PC-9 (cell line): ENCODE measurements around the gene HLTF. TPM values are rescaled to one million over a fixed set of nuclear protein-coding genes. Genes with fewer than 3 reads are reported as not detected.

Experiments used
- BruUV-seq: library from RNA; stranded (reverse); fragments of 400-500 nt; replicated peaks from 2 replicates; lab custom pipeline; 2021; lab: Mats Ljungman, UMichigan
- CTCF ChIA-PET: fragments of 300-600 bp; sonication (Branson Sonifier 250); formaldehyde crosslinking; loops from one replicate; lab custom pipeline; 2022; ENCODE audit warnings: antibody characterized with exemption; lab: Charles Lee
- POLR2A ChIA-PET: fragments of 300-600 bp; sonication (Branson Sonifier 250); formaldehyde crosslinking; loops from one replicate; lab custom pipeline; 2022; ENCODE audit warnings: antibody characterized with exemption; ENCODE audit not compliant: unreplicated experiment; lab: Charles Lee
- DNase-seq, 2 experiments: peaks; one replicate each; pipeline versions ENCODE4 v3.0.0 to v3.0.0-alpha.2; 2015 to 2022; ENCODE audit warnings: mixed read lengths in 1 of 2
- H2AFZ ChIP-seq: fragments of 200-600 bp; sonication (generic); 2 replicates; pipeline ENCODE4 v1.8.1; 2017; ENCODE audit warnings: antibody characterized with exemption
- H3F3A ChIP-seq: fragments of 200-600 bp; sonication (generic); 2 replicates; pipeline ENCODE4 v1.8.1; 2017; ENCODE audit warnings: antibody characterized with exemption, mild to moderate bottlenecking, low read depth; ENCODE audit not compliant: insufficient read depth
- H3K27ac ChIP-seq: fragments of 200-600 bp; sonication (generic); 2 replicates; pipeline ENCODE4 v1.6.1; 2016; ENCODE audit warnings: mixed run types
- H3K27me3 ChIP-seq: fragments of 200-600 bp; sonication (generic); 2 replicates; pipeline ENCODE4 v1.6.1; 2016; ENCODE audit warnings: low read depth, mixed run types; ENCODE audit not compliant: insufficient read depth
- H3K36me3 ChIP-seq: fragments of 200-600 bp; sonication (generic); 2 replicates; pipeline ENCODE4 v1.6.1; 2016; ENCODE audit warnings: low read depth, mixed run types
- H3K4me1 ChIP-seq: fragments of 200-600 bp; sonication (generic); replicated peaks from 2 replicates; pipeline ENCODE4 v1.6.1; 2016; ENCODE audit warnings: mixed run types; ENCODE audit not compliant: insufficient read depth
- H3K4me2 ChIP-seq: fragments of 200-600 bp; sonication (generic); 2 replicates; pipeline ENCODE4 v1.6.1; 2017; ENCODE audit warnings: mixed run types
- H3K4me3 ChIP-seq: fragments of 200-600 bp; sonication (generic); 2 replicates; pipeline ENCODE4 v1.6.1; 2016; ENCODE audit warnings: mixed run types
- H3K79me2 ChIP-seq: fragments of 200-600 bp; sonication (generic); 2 replicates; pipeline ENCODE4 v1.6.1; 2017; ENCODE audit warnings: low read depth, mixed run types
- H3K9me2 ChIP-seq: fragments of 200-600 bp; sonication (generic); 2 replicates; pipeline ENCODE4 v1.8.1; 2017; ENCODE audit warnings: mild to moderate bottlenecking; ENCODE audit not compliant: insufficient read depth
- H3K9me3 ChIP-seq: fragments of 200-600 bp; sonication (generic); 2 replicates; pipeline ENCODE4 v1.8.1; 2016; ENCODE audit warnings: low read depth; ENCODE audit not compliant: insufficient read depth
- H4K20me1 ChIP-seq: fragments of 200-600 bp; sonication (generic); 2 replicates; pipeline ENCODE4 v1.8.1; 2017; ENCODE audit not compliant: insufficient read depth
- CTCF ChIP-seq: fragments of 200-600 bp; sonication (generic); conservative IDR thresholded peaks from 2 replicates; pipeline ENCODE4 v1.6.1; 2017; ENCODE audit warnings: mixed run types, antibody characterized with exemption, mild to moderate bottlenecking, moderate library complexity
- EZH2 ChIP-seq: fragments of 200-600 bp; sonication (generic); IDR thresholded peaks from 2 replicates; pipeline ENCODE4 v1.8.0; 2017; ENCODE audit warnings: antibody characterized with exemption, low read depth
- intact Hi-C: fragments of 100-400 bp; cut with micrococcal nuclease; formaldehyde crosslinking; loops from one replicate; pipeline ENCODE4 v1.10.0; 2022; ENCODE audit not compliant: unreplicated experiment
- total RNA-seq: library from RNA; stranded (reverse); gene quantifications from 2 replicates; pipeline ENCODE4 v1.2.3, GENCODE V29; 2021

The HLTF gene
- total RNA-seq, 1 experiment from 2014 or later, result 38.3 TPM

- no peak for DNase-seq
- ChIA-PET POLR2A (no interaction called here), CTCF (no interaction called here)
- no peaks in the 10 kb centered on the region for H4K20me1 ChIP-seq
- no peak for TF ChIP-seq EZH2
- no peak for TF ChIP-seq CTCF
- no peaks in the 10 kb centered on the region for H3K9me3 ChIP-seq
- BruUV-seq, result no TSS peak
- no peak overlapping the region for H3K4me3 ChIP-seq
- no peaks in the 10 kb centered on the region for H3K36me3 ChIP-seq
- intact Hi-C loops, result no loop called here
- H3K9me2 ChIP-seq, result no peaks in the 10 kb centered on the region
- H3K4me1 ChIP-seq, result peaks cover 7% of the 10 kb centered on the region; the same call in 1 of the 2 replicates
- H2AFZ ChIP-seq, result no peak overlapping the region
- H3K79me2 ChIP-seq, result no peaks in the 10 kb centered on the region
- no peaks in the 10 kb centered on the region for H3K27me3 ChIP-seq
- peaks cover 14% of the 10 kb centered on the region; the same call in 1 of the 2 replicates for H3F3A ChIP-seq
- no peak overlapping the region for H3K27ac ChIP-seq
- H3K4me2 ChIP-seq, result no peak overlapping the region
These were observed 86.5 kb downstream of the HLTF start for GRCh38 chr3:148999806-149000205.

- H3K27me3 ChIP-seq, result no peaks in the 10 kb centered on the region
- H3F3A ChIP-seq, result peaks cover 5% of the 10 kb centered on the region; the same call in 1 of the 2 replicates
- no peaks in the 10 kb centered on the region for H3K36me3 ChIP-seq
- DNase-seq, result no peak
- ChIA-PET POLR2A (no interaction called here), CTCF (interaction anchor here (0.5 kb wide), 1 partner anchor 43 kb away, joined by 7 read pairs; no protein-coding TSS in a partner anchor)
- BruUV-seq, result no TSS peak
- no peak for TF ChIP-seq CTCF
- no peak for TF ChIP-seq EZH2
- no peaks in the 10 kb centered on the region for H4K20me1 ChIP-seq
- H3K4me1 ChIP-seq, result peaks cover 5% of the 10 kb centered on the region; the same call in 1 of the 2 replicates
- intact Hi-C loops, result no loop called here
- no peaks in the 10 kb centered on the region for H3K79me2 ChIP-seq
- no peaks in the 10 kb centered on the region for H3K9me3 ChIP-seq
- H3K27ac ChIP-seq, result no peak overlapping the region
- H3K4me3 ChIP-seq, result no peak overlapping the region
- no peak overlapping the region for H2AFZ ChIP-seq
- no peaks in the 10 kb centered on the region for H3K9me2 ChIP-seq
- no peak overlapping the region for H3K4me2 ChIP-seq
These were observed 87.5 kb downstream of the HLTF start for GRCh38 chr3:148998715-148999423.

GRCh38 chr3:148998297-148998696 is 88.0 kb downstream of the HLTF start:
- H3K4me2 ChIP-seq, result no peak overlapping the region
- CTCF ChIA-PET, result no interaction called here
- POLR2A ChIA-PET, result no interaction called here
- no peak overlapping the region for H2AFZ ChIP-seq
- H3K27me3 ChIP-seq, result no peaks in the 10 kb centered on the region
- TF ChIP-seq CTCF, result no peak
- no peak for TF ChIP-seq EZH2
- no peaks in the 10 kb centered on the region for H3K79me2 ChIP-seq
- H4K20me1 ChIP-seq, result no peaks in the 10 kb centered on the region
- intact Hi-C loops, result no loop called here
- no peak overlapping the region for H3K4me3 ChIP-seq
- H3K27ac ChIP-seq, result no peak overlapping the region
- H3F3A ChIP-seq, result no peaks in the 10 kb centered on the region
- no peaks in the 10 kb centered on the region for H3K9me3 ChIP-seq
- BruUV-seq, result no TSS peak
- H3K4me1 ChIP-seq, result no peaks in the 10 kb centered on the region
- no peak for DNase-seq
- no peaks in the 10 kb centered on the region for H3K9me2 ChIP-seq
- no peaks in the 10 kb centered on the region for H3K36me3 ChIP-seq
